IMR-90 (cell line): Measurements from ENCODE around the gene KRT222. TPM values are rescaled to one million over a fixed set of nuclear protein-coding genes. Genes with fewer than 3 reads are reported as not detected.

Experiments
- ATAC-seq: fragments of 200-7000 bp; cut with Tn5 transposase; 2 replicates; pipeline ENCODE4 v1.9.1; 2020; ENCODE audit warnings: low read depth, mild to moderate bottlenecking, moderate library complexity
- BruUV-seq: library from RNA; stranded (reverse); fragments of 400-500 nt; replicated peaks from 2 replicates; lab custom pipeline; 2021; lab: Mats Ljungman, UMichigan
- CTCF ChIA-PET: fragments of 300-600 bp; formaldehyde crosslinking; extraction: SDS; loops from one replicate; lab custom pipeline; 2021; ENCODE audit warnings: antibody characterized with exemption; lab: Yijun Ruan, JAX
- POLR2A ChIA-PET: fragments of 300-600 bp; sonication (Branson Sonifier 250); formaldehyde crosslinking; loops from one replicate; lab custom pipeline; 2022; ENCODE audit warnings: antibody characterized with exemption; ENCODE audit not compliant: unreplicated experiment; lab: Charles Lee
- DNase-seq: peaks from one replicate; pipeline ENCODE4 v3.0.0; 2013
- H2AFZ ChIP-seq: replicated peaks from 2 replicates; pipeline ENCODE3; 2013; ENCODE audit warnings: low read length, mild to moderate bottlenecking; ENCODE audit not compliant: poor library complexity
- H2AK5ac ChIP-seq: 2 replicates; pipeline ENCODE4 v1.6.1; 2013; ENCODE audit warnings: low read depth, low read length, inconsistent platforms
- H2AK9ac ChIP-seq: replicated peaks from 2 replicates; pipeline ENCODE3; 2013; ENCODE audit warnings: mild to moderate bottlenecking, low read depth, low read length, moderate library complexity; ENCODE audit not compliant: poor library complexity
- H2BK120ac ChIP-seq: 2 replicates; pipeline ENCODE4 v1.6.1; 2013; ENCODE audit warnings: low read depth, low read length, inconsistent platforms
- H2BK15ac ChIP-seq: 3 replicates; pipeline ENCODE4 v1.6.1; 2013; ENCODE audit warnings: low read depth, low read length, inconsistent platforms
- H2BK20ac ChIP-seq: 2 replicates; pipeline ENCODE4 v1.6.1; 2013; ENCODE audit warnings: low read depth, mild to moderate bottlenecking, inconsistent platforms, low read length, moderate library complexity
- H2BK5ac ChIP-seq: 2 replicates; pipeline ENCODE4 v1.6.1; 2013; ENCODE audit warnings: mild to moderate bottlenecking, low read depth, low read length, inconsistent platforms; ENCODE audit not compliant: poor library complexity, severe bottlenecking
- H3K14ac ChIP-seq: replicated peaks from 2 replicates; pipeline ENCODE4 v1.6.1; 2013; ENCODE audit warnings: low read depth, low read length, inconsistent platforms
- H3K18ac ChIP-seq: 2 replicates; pipeline ENCODE4 v1.6.1; 2013; ENCODE audit warnings: low read depth, low read length, control low read depth
- H3K23ac ChIP-seq: 2 replicates; pipeline ENCODE4 v1.6.1; 2013; ENCODE audit warnings: low read depth, low read length, inconsistent platforms
- H3K27ac ChIP-seq: 2 replicates; pipeline ENCODE4 v1.5.1; 2013; ENCODE audit warnings: mild to moderate bottlenecking, control low read depth, low read length; ENCODE audit not compliant: insufficient read depth
- H3K27me3 ChIP-seq: 2 replicates; pipeline ENCODE4 v1.6.1; 2013; ENCODE audit warnings: low read length; ENCODE audit not compliant: control insufficient read depth, insufficient read depth
- H3K36me3 ChIP-seq: 2 replicates; pipeline ENCODE4 v1.6.1; 2013; ENCODE audit warnings: low read length, mixed read lengths; ENCODE audit not compliant: control insufficient read depth, insufficient read depth
- H3K4ac ChIP-seq: 2 replicates; pipeline ENCODE4 v1.6.1; 2013; ENCODE audit warnings: low read depth, low read length, inconsistent platforms
- H3K4me1 ChIP-seq: 2 replicates; pipeline ENCODE4 v1.6.1; 2013; ENCODE audit warnings: low read length, mixed read lengths; ENCODE audit not compliant: control insufficient read depth, insufficient read depth
- H3K4me2 ChIP-seq: 2 replicates; pipeline ENCODE4 v1.6.1; 2013; ENCODE audit warnings: low read depth, mild to moderate bottlenecking, control low read depth, low read length, moderate library complexity
- H3K4me3 ChIP-seq: 2 replicates; pipeline ENCODE4 v1.5.1; 2013; ENCODE audit warnings: low read depth, mild to moderate bottlenecking, control low read depth, low read length, moderate library complexity; ENCODE audit not compliant: insufficient read depth
- H3K56ac ChIP-seq: 2 replicates; pipeline ENCODE4 v1.6.1; 2013; ENCODE audit warnings: low read length, inconsistent platforms; ENCODE audit not compliant: insufficient read depth; ENCODE audit errors: extremely low read depth
- H3K79me1 ChIP-seq, 2 experiments: 2 replicates each; pipeline ENCODE4 v1.6.1; 2013; ENCODE audit warnings: low read length in 2 of 2, inconsistent platforms in 1 of 2, low read depth in 1 of 2
- H3K9ac ChIP-seq: 2 replicates; pipeline ENCODE4 v1.6.1; 2013; ENCODE audit warnings: low read depth, low read length, control low read depth
- H3K9me1 ChIP-seq: 2 replicates; pipeline ENCODE4 v1.6.1; 2013; ENCODE audit warnings: low read length, inconsistent platforms; ENCODE audit not compliant: insufficient read depth
- H3K9me3 ChIP-seq: 2 replicates; pipeline ENCODE4 v1.6.1; 2013; ENCODE audit warnings: low read length; ENCODE audit not compliant: control insufficient read depth, insufficient read depth
- H4K20me1 ChIP-seq: 2 replicates; pipeline ENCODE4 v1.6.1; 2013; ENCODE audit warnings: low read length, inconsistent platforms; ENCODE audit not compliant: insufficient read depth
- H4K5ac ChIP-seq: 2 replicates; pipeline ENCODE4 v1.6.1; 2013; ENCODE audit warnings: mild to moderate bottlenecking, low read depth, low read length, control low read depth
- H4K8ac ChIP-seq, 2 experiments: 2 replicates each; pipeline ENCODE4 v1.6.1; 2013; ENCODE audit warnings: low read depth in 2 of 2, low read length in 2 of 2, control low read depth in 1 of 2, inconsistent platforms in 1 of 2
- H4K91ac ChIP-seq: 2 replicates; pipeline ENCODE4 v1.6.1; 2013; ENCODE audit warnings: low read depth, low read length, inconsistent platforms; ENCODE audit not compliant: insufficient read depth
- FOS ChIP-seq: fragments of 150-350 bp; IDR thresholded peaks from 2 replicates; pipeline ENCODE4 v1.6.1; 2016; ENCODE audit warnings: low read depth, low read length
- MAFK ChIP-seq: IDR thresholded peaks from 2 replicates; pipeline ENCODE4 v1.6.1; 2012; ENCODE audit warnings: low read depth, low read length, improper control_type of control experiment
- WGBS, 2 experiments: methylation state at CpG; one replicate each; pipeline versions ENCODE4 v1.1.5 to v1.1.7; 2013; ENCODE audit warnings: missing lambda C conversion rate in 2 of 2; ENCODE audit not compliant: insufficient read length in 1 of 2; ENCODE audit errors: extremely low coverage in 2 of 2; 5-methylcytosine and 5-hydroxymethylcytosine counted together
- dilution Hi-C: fragments of 300-500 bp; cut with HindIII; formaldehyde crosslinking; loops from one replicate; pipeline ENCODE4 v1.14.3; 2018; ENCODE audit warnings: low sequenced_read_pairs; ENCODE audit not compliant: unreplicated experiment
- in situ Hi-C: fragments of 300-500 bp; cut with MboI; formaldehyde crosslinking; loops from 3 replicates; pipeline ENCODE4 v1.14.3; 2019; ENCODE audit warnings: low sequenced_read_pairs, inconsistent platforms, mixed read lengths
- intact Hi-C: fragments of 100-400 bp; cut with micrococcal nuclease; formaldehyde crosslinking; loops from 2 replicates; pipeline ENCODE4 v1.10.0; 2022
- polyA plus RNA-seq, 3 experiments: library from polyadenylated mRNA; depleted of rRNA; stranded (reverse); fragments of >200 nt; gene quantifications; 2 replicates each; pipeline ENCODE4 v1.2.3, GENCODE V29; 2012; ENCODE audit warnings: low replicate concordance in 1 of 3
- total RNA-seq: library from RNA; depleted of rRNA; stranded (reverse); fragments of >200 nt; gene quantifications from 2 replicates; pipeline ENCODE4 v1.2.3, GENCODE V29; 2012
- TF ChIP-seq, protein P1 (sequence below): conservative IDR thresholded peaks from 2 replicates; pipeline ENCODE4 v1.5.1; 2012; ENCODE audit warnings: mild to moderate bottlenecking, low read depth, low read length, improper control_type of control experiment

Gene KRT222
- total and polyA plus RNA-seq, 2 of the 4 experiments (the other 2 are of a cell fraction): not detected

DNA sequence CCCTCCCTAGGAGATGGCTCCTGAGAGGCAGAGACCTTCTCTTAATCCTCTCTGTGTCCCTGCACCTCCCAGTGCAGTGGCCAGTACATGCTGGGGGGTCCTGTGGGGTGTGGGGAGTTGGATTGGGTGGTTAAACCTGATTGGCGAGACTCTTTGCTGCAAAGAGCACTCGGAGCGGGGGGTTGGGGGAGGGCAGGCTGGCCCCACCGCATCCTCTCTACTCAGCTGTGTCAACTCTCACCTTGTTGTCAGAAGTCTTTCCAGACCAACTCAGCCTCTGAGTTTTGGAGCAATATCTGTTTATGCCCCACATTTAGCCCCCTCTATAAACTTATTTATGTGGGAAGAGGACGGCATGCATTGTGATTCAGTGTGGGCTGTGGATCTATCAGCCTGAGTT lies 57.3 kb downstream of the KRT222 start:
- no CpG with 5 or more reads among the region's 5 CpGs for WGBS, 2 experiments
- TF ChIP-seq MAFK (no peak), FOS (no peak)
- TF ChIP-seq, protein P1, sequence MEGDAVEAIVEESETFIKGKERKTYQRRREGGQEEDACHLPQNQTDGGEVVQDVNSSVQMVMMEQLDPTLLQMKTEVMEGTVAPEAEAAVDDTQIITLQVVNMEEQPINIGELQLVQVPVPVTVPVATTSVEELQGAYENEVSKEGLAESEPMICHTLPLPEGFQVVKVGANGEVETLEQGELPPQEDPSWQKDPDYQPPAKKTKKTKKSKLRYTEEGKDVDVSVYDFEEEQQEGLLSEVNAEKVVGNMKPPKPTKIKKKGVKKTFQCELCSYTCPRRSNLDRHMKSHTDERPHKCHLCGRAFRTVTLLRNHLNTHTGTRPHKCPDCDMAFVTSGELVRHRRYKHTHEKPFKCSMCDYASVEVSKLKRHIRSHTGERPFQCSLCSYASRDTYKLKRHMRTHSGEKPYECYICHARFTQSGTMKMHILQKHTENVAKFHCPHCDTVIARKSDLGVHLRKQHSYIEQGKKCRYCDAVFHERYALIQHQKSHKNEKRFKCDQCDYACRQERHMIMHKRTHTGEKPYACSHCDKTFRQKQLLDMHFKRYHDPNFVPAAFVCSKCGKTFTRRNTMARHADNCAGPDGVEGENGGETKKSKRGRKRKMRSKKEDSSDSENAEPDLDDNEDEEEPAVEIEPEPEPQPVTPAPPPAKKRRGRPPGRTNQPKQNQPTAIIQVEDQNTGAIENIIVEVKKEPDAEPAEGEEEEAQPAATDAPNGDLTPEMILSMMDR: no peak
- no peak overlapping the region for H3K27ac ChIP-seq

More for the DNA sequence above, 57.3 kb downstream of the KRT222 start:
- Histone ChIP-seq H3K9me3 (no peaks in the 10 kb centered on the region), H3K79me1 (no peaks in the 10 kb centered on the region), H3K14ac (no peak overlapping the region), H3K4me1 (no peaks in the 10 kb centered on the region; the same call in 1 of the 2 replicates), H3K4me3 (no peak overlapping the region), H2AFZ (no peak overlapping the region), H4K20me1 (no peaks in the 10 kb centered on the region), H3K4me2 (no peak overlapping the region), H3K27me3 (peaks cover 52% of the 10 kb centered on the region), H2BK15ac (no peak overlapping the region), H2AK5ac (no peak overlapping the region), H2AK9ac (no peak overlapping the region), H3K4ac (no peak overlapping the region), H3K9me1 (no peaks in the 10 kb centered on the region), H4K91ac (no peak overlapping the region), H3K36me3 (no peaks in the 10 kb centered on the region), H3K23ac (no peak overlapping the region), H2BK120ac (no peak overlapping the region), H3K18ac (no peak overlapping the region), H3K56ac (no peak overlapping the region), H4K8ac (no peak overlapping the region), H2BK20ac (no peak overlapping the region), H2BK5ac (no peak overlapping the region), H3K9ac (no peak overlapping the region), H4K5ac (no peak overlapping the region)
- dilution Hi-C loops (no loop called here), intact Hi-C loops (no loop called here), in situ Hi-C loops (no loop called here)
- DNase-seq (no peak), ATAC-seq (no peak)
- ChIA-PET POLR2A (no interaction called here), CTCF (no interaction called here)
- no TSS peak for BruUV-seq
